DND-41 (cell line): ENCODE results near the gene FREM2.

ENCODE experiments used
- CTCF ChIP-seq: IDR thresholded peaks from 2 replicates; pipeline ENCODE4 v1.5.1; 2012; ENCODE audit warnings: borderline replicate concordance, low read length, moderate library complexity, mild to moderate bottlenecking; ENCODE audit not compliant: poor library complexity, severe bottlenecking; ENCODE audit errors: extremely low read depth
- EZH2 ChIP-seq: IDR thresholded peaks from 3 replicates; pipeline ENCODE4 v1.6.1; 2012; ENCODE audit warnings: borderline replicate concordance, low read depth, mild to moderate bottlenecking, moderate library complexity, low read length, inconsistent platforms; ENCODE audit not compliant: severe bottlenecking

GRCh38 chr13:38730332-38730731, 43.5 kb downstream of the FREM2 start:
- TF ChIP-seq CTCF (no peak), EZH2 (no peak)
